ENCODE measurements around the gene GALNT16. TPM values are rescaled to one million over a fixed set of nuclear protein-coding genes. Genes with fewer than 3 reads are reported as not detected.

Gene GALNT16
- total and polyA plus RNA-seq, 2 experiments from 2014 or later: 1.7 to 2.6 TPM

DNA sequence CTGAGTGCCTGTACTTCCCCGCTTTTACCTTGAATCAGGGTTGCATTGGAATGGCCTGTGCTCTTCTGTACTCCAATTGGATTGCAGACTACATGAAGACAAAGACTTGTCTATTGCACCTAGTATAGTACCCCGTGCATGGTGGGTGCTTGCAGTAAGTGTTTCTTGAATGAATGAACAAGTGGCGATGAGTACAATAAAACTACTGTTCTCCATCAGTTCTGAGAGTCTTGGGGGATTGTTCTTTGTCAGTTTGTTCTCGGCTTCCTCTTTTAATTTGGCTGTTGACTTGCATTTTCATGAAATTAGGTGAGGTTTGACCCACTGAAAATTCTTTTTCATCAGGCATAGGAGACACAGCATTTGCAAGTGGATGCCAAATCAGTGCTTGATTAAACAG, 104.0 kb downstream of the GALNT16 start:
- Histone ChIP-seq H3K27ac (no peak overlapping the region), H3K9me2 (replicated peaks; ENCODE audit: insufficient read depth) (no peaks in the 10 kb centered on the region), H3K4me2 (no peak overlapping the region), H3K9me3 (ENCODE audit: low read depth) (no peaks in the 10 kb centered on the region), H2AFZ (no peak overlapping the region), H3K4me1 (ENCODE audit: insufficient read depth) (no peaks in the 10 kb centered on the region), H4K20me1 (ENCODE audit: insufficient read depth, poor library complexity, severe bottlenecking) (no peaks in the 10 kb centered on the region), H3K36me3 (replicated peaks; ENCODE audit: insufficient read depth, low read depth) (no peaks in the 10 kb centered on the region), H3K79me2 (no peaks in the 10 kb centered on the region), H3K27me3 (no peaks in the 10 kb centered on the region), H3K4me3 (no peak overlapping the region)
- DNase-seq (ENCODE audit: low spot score): no peak
- TF ChIP-seq EZH2phosphoT487 (IDR thresholded peaks at IDR 0.05; ENCODE audit: low read depth, severe bottlenecking, unreplicated experiment) (no peak), EZH2 (IDR thresholded peaks at IDR 0.05; ENCODE audit: borderline replicate concordance) (no peak)
- TF ChIP-seq, protein P1, sequence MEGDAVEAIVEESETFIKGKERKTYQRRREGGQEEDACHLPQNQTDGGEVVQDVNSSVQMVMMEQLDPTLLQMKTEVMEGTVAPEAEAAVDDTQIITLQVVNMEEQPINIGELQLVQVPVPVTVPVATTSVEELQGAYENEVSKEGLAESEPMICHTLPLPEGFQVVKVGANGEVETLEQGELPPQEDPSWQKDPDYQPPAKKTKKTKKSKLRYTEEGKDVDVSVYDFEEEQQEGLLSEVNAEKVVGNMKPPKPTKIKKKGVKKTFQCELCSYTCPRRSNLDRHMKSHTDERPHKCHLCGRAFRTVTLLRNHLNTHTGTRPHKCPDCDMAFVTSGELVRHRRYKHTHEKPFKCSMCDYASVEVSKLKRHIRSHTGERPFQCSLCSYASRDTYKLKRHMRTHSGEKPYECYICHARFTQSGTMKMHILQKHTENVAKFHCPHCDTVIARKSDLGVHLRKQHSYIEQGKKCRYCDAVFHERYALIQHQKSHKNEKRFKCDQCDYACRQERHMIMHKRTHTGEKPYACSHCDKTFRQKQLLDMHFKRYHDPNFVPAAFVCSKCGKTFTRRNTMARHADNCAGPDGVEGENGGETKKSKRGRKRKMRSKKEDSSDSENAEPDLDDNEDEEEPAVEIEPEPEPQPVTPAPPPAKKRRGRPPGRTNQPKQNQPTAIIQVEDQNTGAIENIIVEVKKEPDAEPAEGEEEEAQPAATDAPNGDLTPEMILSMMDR (IDR thresholded peaks at IDR 0.05; ENCODE audit: poor library complexity): no peak
- 94% methylated on average over 4 of the region's 4 CpGs for WGBS (ENCODE audit: low lambda C conversion rate, missing lambda C conversion rate)

DNA sequence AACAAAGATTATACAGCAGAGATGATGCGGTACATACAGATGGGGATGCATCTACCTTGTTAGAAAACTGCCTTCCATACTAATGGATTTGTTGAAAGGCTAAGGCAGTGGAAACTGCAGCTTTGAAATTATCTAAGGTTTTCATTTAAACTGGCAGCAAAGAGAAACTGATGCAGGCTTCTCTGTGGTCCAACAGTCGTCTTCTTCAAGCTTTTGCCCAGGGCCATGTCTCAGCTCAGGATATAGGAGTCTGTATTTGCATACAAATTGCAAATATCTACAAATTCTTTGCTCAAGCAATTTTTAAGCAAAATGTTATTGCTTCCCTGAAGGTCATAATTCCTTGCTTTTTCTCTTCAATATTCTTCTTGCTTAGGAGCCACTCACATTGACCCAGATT, 104.4 kb downstream of the GALNT16 start:
- no peak overlapping the region for H3K4me2 ChIP-seq
- no peaks in the 10 kb centered on the region for H3K79me2 ChIP-seq
- TF ChIP-seq, protein P1 (IDR thresholded peaks at IDR 0.05; ENCODE audit: poor library complexity): no peak
- no peak for TF ChIP-seq EZH2phosphoT487 (IDR thresholded peaks at IDR 0.05; ENCODE audit: low read depth, severe bottlenecking, unreplicated experiment)
- TF ChIP-seq EZH2 (IDR thresholded peaks at IDR 0.05; ENCODE audit: borderline replicate concordance): no peak
- no peaks in the 10 kb centered on the region for H3K9me2 ChIP-seq (replicated peaks; ENCODE audit: insufficient read depth)
- H3K9me3 ChIP-seq (ENCODE audit: low read depth): no peaks in the 10 kb centered on the region
- no peaks in the 10 kb centered on the region for H3K27me3 ChIP-seq
- H3K4me3 ChIP-seq: no peak overlapping the region
- H4K20me1 ChIP-seq (ENCODE audit: insufficient read depth, poor library complexity, severe bottlenecking): no peaks in the 10 kb centered on the region
- no peak for DNase-seq (ENCODE audit: low spot score)
- WGBS (ENCODE audit: low lambda C conversion rate, missing lambda C conversion rate): 89% methylated on average over 2 of the region's 2 CpGs
- no peak overlapping the region for H2AFZ ChIP-seq
- no peak overlapping the region for H3K27ac ChIP-seq
- no peaks in the 10 kb centered on the region for H3K36me3 ChIP-seq (replicated peaks; ENCODE audit: insufficient read depth, low read depth)
- no peaks in the 10 kb centered on the region for H3K4me1 ChIP-seq (ENCODE audit: insufficient read depth)

DNA sequence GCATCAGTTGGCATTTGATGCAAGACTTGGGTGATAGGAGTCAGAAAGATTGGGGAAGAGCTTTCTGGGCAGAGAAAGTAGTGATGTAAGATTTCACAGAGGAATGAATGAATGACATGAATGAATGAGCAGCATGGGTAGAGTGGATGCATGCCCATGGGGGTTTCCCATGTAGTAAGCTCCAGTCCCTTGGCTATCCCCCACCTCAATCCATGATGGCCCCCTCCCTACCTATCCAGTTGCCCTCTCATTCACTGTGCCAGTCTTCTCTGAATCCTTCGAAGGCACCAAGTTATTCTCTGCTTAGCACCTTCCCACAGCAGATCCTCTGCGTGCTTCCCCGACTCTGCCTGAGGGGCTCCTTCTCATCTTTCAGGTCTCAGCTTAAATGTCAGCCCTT, 106.1 kb downstream of the GALNT16 start:
- H2AFZ ChIP-seq: no peak overlapping the region
- no peaks in the 10 kb centered on the region for H3K9me3 ChIP-seq (ENCODE audit: low read depth)
- H3K79me2 ChIP-seq: no peaks in the 10 kb centered on the region
- no peak overlapping the region for H3K4me2 ChIP-seq
- TF ChIP-seq, protein P1 (IDR thresholded peaks at IDR 0.05; ENCODE audit: poor library complexity): no peak
- no peak for TF ChIP-seq EZH2phosphoT487 (IDR thresholded peaks at IDR 0.05; ENCODE audit: low read depth, severe bottlenecking, unreplicated experiment)
- TF ChIP-seq EZH2 (IDR thresholded peaks at IDR 0.05; ENCODE audit: borderline replicate concordance): no peak
- no peaks in the 10 kb centered on the region for H4K20me1 ChIP-seq (ENCODE audit: insufficient read depth, poor library complexity, severe bottlenecking)
- DNase-seq (ENCODE audit: low spot score): no peak
- no peaks in the 10 kb centered on the region for H3K27me3 ChIP-seq
- WGBS (ENCODE audit: low lambda C conversion rate, missing lambda C conversion rate): 45% methylated on average over 3 of the region's 3 CpGs
- no peaks in the 10 kb centered on the region for H3K36me3 ChIP-seq (replicated peaks; ENCODE audit: insufficient read depth, low read depth)
- no peaks in the 10 kb centered on the region for H3K4me1 ChIP-seq (ENCODE audit: insufficient read depth)
- no peak overlapping the region for H3K4me3 ChIP-seq
- H3K9me2 ChIP-seq (replicated peaks; ENCODE audit: insufficient read depth): no peaks in the 10 kb centered on the region
- no peak overlapping the region for H3K27ac ChIP-seq

DNA sequence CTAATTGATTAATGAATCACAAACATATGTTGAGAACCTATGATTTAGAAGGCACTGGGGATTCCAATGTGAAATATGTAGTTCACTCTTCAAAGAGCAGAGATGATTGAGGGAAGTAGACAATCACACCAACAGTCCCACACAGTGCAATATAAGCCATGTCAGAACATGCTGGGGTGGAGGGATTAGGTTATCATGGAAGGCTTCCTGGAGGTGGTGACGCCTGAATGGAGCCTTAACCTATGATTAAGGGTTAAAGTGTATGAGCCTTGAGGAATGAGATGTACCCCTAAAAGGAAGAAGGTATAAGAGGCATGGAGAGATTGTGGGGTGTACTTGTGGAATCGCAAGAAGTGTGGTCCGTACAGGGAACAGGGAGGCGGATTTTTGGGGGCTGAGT, 106.8 kb downstream of the GALNT16 start:
- Histone ChIP-seq H3K4me1 (ENCODE audit: insufficient read depth) (no peaks in the 10 kb centered on the region), H4K20me1 (ENCODE audit: insufficient read depth, poor library complexity, severe bottlenecking) (no peaks in the 10 kb centered on the region), H3K4me3 (no peak overlapping the region), H3K27me3 (no peaks in the 10 kb centered on the region), H3K36me3 (replicated peaks; ENCODE audit: insufficient read depth, low read depth) (no peaks in the 10 kb centered on the region), H3K9me3 (ENCODE audit: low read depth) (no peaks in the 10 kb centered on the region), H3K27ac (no peak overlapping the region), H3K9me2 (replicated peaks; ENCODE audit: insufficient read depth) (no peaks in the 10 kb centered on the region), H3K79me2 (no peaks in the 10 kb centered on the region), H3K4me2 (no peak overlapping the region), H2AFZ (no peak overlapping the region)
- TF ChIP-seq EZH2phosphoT487 (IDR thresholded peaks at IDR 0.05; ENCODE audit: low read depth, severe bottlenecking, unreplicated experiment) (no peak), EZH2 (IDR thresholded peaks at IDR 0.05; ENCODE audit: borderline replicate concordance) (no peak)
- TF ChIP-seq, protein P1 (IDR thresholded peaks at IDR 0.05; ENCODE audit: poor library complexity): no peak
- no peak for DNase-seq (ENCODE audit: low spot score)
- WGBS (ENCODE audit: low lambda C conversion rate, missing lambda C conversion rate): 97% methylated on average over 4 of the region's 4 CpGs
